Right lung (tissue), 5 donors: ENCODE data around the gene KIAA0825. TPM values are rescaled to one million over a fixed set of nuclear protein-coding genes. Genes with fewer than 3 reads are reported as not detected.
"Not testable (repeated sequence)": the region's sequence is repeated elsewhere in the genome, so short reads cannot be mapped to it uniquely, and the experiment has no call there.

ENCODE experiments used
- DNase-seq, 2 donors: peaks; one replicate each; pipeline ENCODE4 v3.0.0-alpha.2; 2013
- polyA plus RNA-seq, 5 donors: library from polyadenylated mRNA; unstranded; fragments of 120-200 nt; gene quantifications; one replicate each; pipeline versions ENCODE4 v1.2.1 to v1.2.3, GENCODE V29; 2013; ENCODE audit warnings: inconsistent platforms in 1 of 5, low replicate concordance in 1 of 5; ENCODE audit not compliant: insufficient read length in 5 of 5, insufficient read depth in 1 of 5

KIAA0825 gene
- polyA plus RNA-seq, 5 donors = 5.0 to 8.0 (median 6.0) TPM

DNA sequence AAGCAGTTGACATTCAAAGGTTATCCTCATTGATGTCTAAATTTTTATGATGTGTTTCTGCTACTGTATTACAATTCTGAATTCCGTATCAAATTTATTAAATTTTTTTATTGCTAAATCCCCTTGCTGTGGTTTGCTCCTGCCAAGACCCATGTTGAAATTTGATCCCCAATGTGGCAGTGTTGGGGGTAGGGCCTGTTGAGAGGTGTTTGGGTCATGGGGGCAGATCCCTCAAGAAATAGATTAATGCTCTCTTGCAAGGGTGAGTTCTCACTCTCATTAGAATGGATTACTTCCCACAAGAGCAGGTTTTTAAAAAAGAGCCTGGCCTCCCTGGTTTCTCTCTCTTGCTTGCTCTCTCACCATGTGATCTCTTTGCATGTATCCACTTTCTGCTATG, 442.5 kb downstream of the KIAA0825 start:
- DNase-seq = no peak

DNA sequence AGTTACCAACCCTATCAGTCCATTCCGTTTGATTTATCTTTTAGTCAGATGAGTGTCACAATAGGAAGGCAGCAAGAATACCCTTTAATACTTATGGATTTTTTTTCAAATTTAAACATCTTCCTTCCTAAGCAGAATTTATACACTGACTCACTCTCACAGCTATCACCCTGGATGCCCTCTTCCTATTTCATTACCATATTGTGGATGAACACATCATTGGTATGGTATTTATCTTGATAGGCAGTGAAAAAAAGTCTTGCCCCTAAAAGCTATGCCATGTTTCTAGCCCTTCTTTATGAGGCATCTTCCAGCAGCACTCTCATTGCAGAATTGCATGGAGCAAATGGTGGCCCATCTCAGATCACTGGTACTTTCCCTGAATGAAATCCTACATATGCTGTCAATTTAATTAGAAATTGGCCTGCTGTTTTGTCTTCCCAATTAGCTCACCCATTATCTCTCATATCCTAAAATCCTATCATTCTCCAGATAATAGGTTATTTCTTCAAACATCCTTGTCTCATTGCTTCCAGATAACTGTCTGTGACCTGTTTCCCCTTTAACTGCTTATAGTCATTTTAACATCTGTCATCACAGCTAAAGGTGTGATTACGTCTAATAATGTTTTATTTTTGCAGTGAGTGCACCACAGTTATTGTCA, 443.5 kb downstream of the KIAA0825 start:
- no peak for DNase-seq

- DNase-seq = no peak
Observed at GRCh38 chr5:94173100-94173499, 445.3 kb downstream of the KIAA0825 start.

- DNase-seq = not testable (repeated sequence)
Observed at GRCh38 chr5:94171070-94171469, 447.3 kb downstream of the KIAA0825 start.

DNA sequence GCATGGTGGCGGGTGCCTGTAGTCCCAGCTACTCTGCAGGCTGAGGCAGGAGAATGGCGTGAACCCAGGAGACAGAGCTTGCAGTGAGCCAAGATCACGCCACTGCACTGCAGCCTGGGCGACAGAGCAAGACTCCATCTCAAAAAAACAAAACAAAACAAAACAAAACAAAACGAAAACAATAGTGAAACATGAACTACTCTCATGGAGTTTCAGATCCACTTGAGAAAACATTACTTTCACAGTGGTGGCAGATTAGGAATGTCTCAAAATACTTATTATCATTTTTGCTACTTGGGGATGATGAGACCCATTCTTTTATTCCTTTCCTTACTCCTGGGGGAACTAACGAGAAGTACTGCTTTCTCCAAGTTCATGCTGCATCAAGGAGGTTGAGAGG, 448.2 kb downstream of the KIAA0825 start:
- DNase-seq = not testable (repeated sequence)

DNA sequence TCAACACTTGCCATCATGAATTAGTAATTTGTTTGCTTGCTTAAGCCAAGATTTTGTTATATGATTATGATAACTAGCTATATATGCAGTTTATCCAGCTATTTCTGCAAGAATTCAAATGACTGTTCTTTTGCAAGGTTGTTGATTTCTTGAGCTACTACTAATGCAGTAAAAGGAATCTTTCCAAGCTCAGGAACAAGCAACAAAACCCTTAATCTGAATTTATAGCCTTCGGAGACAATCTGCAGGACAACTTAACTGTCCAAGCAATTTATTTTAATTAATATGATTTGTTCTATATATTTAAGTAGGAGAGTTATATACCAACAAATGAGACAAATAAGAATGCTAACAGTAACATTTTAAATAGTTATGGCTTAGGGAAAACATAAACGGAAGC, 450.3 kb downstream of the KIAA0825 start:
- DNase-seq = no peak

- peak in 1 of 2 donors; percentile 36 for DNase-seq
Observed at GRCh38 chr5:94161801-94162200, 456.6 kb downstream of the KIAA0825 start.

DNA sequence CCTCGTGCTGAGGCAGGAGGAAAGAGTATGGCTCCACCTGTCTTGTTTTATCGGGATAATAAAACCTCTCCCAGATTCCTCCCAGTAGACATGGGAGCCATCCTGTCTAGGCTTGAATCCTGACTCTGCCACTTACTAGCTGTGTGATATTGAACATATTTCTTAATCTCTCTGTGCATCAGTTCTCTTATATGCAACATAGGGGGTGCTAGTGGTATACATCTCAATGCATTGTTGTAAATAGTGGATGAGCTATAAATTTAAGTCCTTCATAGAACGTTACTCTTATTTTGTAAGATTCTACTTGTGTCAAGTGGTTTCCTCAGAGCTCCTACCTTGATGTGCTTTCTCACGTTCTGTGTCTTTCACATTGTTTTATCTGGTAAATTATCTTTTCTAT, 459.3 kb downstream of the KIAA0825 start:
- no peak for DNase-seq

DNA sequence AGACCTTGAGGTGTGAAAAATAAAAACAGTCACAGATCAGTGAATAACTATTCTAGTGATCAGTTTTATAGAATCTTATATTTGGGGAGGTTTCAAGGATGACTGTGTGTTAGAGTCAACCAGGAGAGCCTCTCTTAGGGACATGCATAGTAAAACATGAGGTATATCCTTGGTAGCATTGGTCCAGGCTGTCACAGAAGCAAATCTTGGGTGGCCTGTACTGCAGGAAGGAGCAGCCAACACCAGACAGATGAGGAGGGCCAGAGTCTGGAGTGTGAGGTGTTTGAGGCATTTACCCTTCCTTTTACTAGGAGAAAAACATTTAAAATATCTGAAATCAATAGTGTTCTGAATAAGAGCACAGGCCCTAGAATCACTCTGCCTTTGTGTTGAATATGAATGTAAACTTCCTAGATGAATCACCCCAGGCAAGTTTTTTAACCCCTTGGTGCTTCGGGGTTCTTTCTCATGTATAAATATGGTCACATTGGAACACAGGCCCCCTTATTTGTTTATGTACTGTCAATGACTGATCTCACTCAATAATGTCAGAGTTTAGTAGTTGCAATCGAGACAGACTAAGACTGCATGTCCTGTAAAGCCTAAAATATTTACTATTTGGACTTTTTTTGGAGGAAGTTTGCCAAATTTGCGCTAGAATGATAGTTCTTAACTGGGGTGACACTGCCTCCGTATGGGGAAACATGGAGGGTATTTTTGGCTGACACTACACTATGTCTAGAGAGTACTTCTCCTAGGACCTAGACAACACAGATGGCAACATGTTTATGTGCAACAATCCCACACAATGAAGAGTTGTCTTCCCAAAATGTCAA, 460.5 kb downstream of the KIAA0825 start:
- DNase-seq = peak; percentile 32 to 34

DNA sequence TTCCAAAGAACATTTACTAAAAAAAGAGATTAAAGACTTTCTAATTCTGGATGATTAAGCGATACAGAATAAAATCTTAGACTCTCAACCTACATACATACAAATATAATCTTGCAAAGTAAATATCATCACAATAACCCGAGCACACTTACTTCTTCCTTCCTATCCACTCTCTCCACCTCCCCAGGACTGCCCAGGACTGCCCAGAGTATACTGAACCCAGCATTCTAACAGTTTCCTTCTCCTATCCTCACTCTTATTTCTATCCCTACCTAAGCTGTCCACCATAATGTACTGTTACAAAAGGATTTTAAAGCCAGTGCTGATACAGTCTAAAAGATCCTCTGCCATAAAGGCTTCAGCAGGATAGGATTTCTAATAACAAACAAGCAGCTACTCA, 463.7 kb downstream of the KIAA0825 start:
- DNase-seq = no peak

GRCh38 chr5:94153736-94154450, 464.5 kb downstream of the KIAA0825 start:
- DNase-seq = no peak

- not testable (repeated sequence) for DNase-seq
Observed at GRCh38 chr5:94143621-94144020, 474.8 kb downstream of the KIAA0825 start.

DNA sequence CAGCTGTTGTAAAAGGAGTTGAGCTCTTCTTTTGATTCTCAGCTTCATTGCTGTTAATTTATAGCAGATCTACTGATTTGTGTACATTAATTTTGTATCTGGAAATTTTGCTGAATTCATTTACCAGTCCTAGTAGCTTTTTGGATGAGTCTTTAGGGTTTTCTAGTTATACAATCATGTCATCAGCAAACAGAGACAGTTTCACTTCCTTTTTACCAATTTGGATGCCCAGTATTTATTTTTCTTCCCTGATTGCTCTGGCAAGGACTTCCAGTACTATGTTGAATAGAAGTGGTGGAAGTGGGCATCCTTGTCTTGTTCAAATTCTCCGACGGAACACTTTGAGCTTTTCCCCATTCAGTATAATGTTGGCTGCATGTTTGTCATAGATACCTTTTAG, 478.1 kb downstream of the KIAA0825 start:
- no peak for DNase-seq

DNA sequence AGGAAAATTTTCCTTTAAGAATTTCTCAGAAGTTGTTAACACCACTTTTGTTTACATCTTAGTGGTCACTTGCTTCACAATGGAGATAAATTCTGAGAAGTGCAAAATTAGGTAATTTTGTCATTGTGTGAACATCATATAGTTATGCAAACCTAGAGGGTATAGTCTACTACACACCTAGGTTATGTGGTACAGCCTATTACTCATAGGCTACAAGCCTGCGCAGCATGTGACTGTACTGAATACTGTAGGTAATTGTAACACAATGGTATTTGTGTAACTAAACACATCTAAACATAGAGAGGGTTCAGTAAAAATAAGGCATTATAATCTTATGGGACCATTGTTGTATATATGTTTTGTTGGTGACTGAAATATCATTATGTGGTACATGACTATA, 488.3 kb downstream of the KIAA0825 start:
- no peak for DNase-seq

- no peak for DNase-seq
Observed at GRCh38 chr5:94125107-94125506, 493.3 kb downstream of the KIAA0825 start.

- DNase-seq = not testable (repeated sequence)
Observed at GRCh38 chr5:94116317-94116716, 502.1 kb downstream of the KIAA0825 start.

DNA sequence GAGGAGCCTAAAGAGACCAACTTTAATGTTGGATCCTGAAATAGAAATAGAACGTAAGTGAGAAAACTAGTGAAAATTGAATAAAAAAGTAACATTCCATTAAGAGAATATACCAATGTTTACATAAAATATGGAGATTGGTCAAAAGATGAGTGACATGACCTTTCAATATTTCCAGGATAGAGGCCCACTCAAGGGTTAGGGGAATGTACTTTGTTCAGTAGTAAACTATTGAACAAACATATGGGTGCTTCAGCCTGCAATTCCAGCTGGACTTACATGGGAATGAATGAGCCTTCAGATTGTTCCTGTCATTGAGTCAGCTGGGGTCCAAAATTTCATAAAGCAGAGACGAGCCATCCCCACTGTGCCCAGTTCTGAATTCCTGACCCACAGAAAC, 505.3 kb downstream of the KIAA0825 start:
- no peak for DNase-seq

GRCh38 chr5:94111209-94112004, 507.0 kb downstream of the KIAA0825 start:
- peak; percentile 92 for DNase-seq

- DNase-seq = no peak
Observed at GRCh38 chr5:94103514-94104245, 514.7 kb downstream of the KIAA0825 start.
